HG02623 (cell line): ENCODE results near the gene LRRC51.
A peak's percentile ranks its signal among the peaks of the same experiment; 100 is the strongest.
"Not testable (repeated sequence)": the region's sequence is repeated elsewhere in the genome, so short reads cannot be mapped to it uniquely, and the experiment has no call there.

Source experiments
- ATAC-seq: cut with Tn5 transposase; IDR thresholded peaks from one replicate; pipeline ENCODE4 v1.9.1; 2021; ENCODE audit warnings: moderate library complexity; ENCODE audit not compliant: unreplicated experiment

The LRRC51 gene

DNA sequence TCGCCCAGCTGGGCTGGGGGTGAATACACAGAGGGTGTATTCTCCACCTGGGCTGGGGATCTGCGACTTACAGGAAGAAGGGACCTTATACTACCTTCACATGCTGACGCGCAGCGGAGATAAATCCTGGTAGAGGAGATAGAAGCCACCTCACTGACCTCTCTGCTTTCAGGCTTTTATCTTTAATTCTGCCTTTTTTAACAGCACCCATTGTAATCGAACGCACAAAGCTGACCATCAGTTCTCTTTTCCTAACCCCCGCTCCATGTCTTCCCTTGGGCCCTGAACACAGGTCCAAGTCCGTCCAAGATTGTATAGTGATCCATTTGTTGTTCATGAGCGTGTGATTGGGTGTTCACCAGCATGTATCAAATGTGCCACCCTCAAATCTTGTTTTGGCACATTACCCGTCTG is 23.1 kb downstream of the LRRC51 start:
- no peak for ATAC-seq

DNA sequence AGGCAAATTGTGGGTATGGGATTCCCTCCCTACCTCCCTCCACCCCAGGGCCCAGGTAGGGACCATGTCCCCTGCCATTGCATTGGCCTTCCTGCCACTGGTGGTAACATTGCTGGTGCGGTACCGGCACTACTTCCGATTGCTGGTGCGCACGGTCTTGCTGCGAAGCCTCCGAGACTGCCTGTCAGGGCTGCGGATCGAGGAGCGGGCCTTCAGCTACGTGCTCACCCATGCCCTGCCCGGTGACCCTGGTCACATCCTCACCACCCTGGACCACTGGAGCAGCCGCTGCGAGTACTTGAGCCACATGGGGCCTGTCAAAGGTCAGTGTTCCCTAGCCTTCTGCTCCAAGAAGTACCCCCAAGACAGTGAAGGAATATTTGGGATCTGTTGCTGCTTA is 25.2 kb downstream of the LRRC51 start, which contains the start of gene TOMT:
Gene TOMT, plus strand, starts transcription at position 37 of the 400 bp plus-strand sequence. Its CDS starts 28 bp downstream, at position 65.
- ATAC-seq: no peak

DNA sequence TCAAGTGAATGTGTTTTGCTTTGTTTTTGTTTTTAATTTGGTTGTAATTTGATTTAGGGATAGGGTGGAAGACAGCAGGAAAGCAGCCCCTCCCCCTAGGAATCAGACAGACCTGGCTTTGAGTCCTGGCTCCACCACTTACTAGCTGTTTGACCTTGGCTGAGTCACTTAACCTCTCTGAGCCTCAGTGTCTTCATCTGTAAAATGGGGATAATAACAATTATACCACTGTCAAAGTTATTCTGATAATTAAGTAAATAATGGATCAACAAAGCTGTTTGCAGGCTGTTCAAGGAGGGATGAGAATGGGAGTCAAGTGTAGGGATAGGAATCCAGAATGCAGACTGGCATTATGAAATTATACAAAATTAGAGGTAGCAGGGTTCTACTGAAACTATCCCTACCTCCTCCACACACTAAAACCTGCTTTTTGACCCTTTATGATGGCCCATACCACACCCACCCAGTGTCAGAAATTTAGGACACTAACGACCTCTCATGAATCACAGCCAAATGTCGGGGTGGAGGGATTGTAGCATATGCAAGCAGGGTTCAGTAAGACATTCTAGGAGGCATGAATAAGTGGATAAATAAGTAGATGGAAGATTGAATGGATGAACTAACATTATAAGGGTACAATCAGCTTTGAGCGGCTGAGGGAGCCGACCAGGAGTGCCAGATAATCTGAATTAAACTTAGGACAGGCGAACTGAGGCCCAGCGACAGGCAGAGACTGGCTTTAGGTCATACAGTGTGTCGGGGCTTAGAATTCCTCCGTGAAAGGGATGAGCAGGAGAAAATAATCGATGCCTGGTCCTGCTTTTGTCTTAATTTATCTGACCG is 30.9 kb downstream of the LRRC51 start:
- peak; percentile 1 for ATAC-seq

DNA sequence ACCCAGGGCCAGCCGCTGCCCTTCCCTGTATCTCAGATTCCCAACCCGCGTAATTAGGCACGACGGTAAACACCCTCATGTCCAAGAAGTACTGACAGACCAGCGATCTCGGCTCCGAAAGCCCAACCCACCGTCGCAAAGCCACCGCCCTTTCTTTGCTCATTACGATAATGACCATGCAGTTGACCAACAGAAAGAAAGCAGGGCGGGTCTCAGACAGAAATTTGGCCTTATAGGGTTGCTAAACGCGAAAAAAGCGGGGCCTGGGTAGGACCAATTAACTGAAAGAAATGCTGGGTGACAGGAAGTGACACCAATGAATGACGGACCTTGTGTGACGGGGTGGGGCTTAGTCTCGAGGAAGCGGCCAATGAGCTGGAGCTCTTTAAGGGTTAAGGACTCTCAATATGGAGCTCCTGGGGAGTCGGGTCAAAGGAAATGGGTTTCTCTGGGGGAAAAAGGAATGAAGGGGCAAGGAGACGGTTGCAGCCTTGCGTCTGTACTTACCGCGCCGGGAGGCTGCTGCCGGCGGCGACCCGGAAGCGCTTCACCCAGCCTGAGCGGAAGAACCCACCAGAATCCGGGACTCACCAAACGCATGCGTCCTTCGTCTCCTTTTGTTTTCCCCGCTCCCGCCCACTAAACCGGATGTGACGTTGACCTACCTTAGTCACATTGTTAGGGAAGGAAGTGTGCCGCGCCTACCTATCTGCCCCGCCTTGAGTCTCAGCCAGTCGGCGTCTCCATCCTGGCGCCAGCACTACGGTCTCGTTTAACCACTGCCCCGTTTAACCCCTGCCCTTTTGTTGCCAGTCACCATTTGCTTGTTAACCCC is 31.7 kb downstream of the LRRC51 start, which contains the start of gene ANAPC15:
Gene ANAPC15, minus strand, starts transcription at position 553 of the 835 bp plus-strand sequence. CDS start 1,419 bp downstream, outside the sequence.
- peak; percentile 82 for ATAC-seq

DNA sequence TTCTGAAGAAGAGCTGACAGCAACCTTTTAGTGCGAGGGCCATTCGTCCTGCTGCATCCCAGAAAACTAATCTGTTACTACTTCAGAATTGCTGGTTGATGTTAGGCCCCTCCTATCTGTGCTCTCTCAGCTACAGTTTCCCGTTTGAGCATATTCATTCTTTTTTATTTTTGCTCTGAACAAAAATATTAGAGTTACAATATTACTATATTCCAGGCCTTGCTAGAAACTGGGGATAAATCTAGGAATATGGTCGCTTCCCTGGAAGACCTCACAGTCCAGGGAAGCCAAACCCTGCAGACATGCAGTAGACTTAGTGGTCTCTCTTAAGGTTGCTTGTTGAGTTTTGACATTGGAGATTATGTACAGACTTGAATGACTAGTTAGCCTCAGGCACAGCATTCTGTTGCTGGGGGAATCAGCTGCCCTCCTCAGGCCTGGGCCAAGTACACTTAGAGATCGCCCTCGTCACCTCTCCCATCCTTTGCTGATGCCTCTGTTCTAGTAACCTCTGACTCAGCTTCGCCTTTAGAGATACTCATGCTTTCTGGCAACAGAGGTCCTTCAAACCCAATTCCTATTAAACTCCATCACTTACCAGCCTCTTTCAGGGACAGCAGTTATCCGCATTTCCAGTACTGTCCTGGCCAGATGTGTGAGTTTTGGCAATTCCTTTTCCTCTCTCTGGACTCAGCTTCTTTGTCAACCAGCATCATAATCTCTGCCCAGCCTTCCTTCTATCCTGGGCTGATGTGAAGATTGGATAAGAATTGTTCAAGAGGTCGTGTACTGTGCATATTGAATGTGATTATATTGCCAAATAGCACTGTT is 32.5 kb downstream of the LRRC51 start:
- ATAC-seq: no peak

DNA sequence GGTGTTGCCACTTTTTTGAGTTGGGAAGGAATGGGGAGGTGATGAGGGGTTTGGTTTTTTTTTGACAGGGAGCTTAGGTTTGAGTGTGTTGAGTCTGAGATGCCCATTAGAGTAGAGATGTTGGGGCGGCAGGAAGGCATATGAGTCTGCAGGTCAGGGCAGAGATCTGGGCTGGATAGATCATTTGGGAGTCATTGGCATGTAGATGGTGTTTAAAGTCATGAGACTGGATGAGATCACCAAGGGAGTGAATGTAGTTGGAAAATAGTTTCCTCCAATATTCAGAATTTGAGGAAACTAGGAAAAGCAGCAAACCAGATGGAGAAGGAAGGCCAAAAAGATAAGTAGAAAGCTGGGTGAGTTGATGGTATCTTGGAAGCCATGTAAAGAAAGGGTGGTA is 33.9 kb downstream of the LRRC51 start:
- no peak for ATAC-seq

DNA sequence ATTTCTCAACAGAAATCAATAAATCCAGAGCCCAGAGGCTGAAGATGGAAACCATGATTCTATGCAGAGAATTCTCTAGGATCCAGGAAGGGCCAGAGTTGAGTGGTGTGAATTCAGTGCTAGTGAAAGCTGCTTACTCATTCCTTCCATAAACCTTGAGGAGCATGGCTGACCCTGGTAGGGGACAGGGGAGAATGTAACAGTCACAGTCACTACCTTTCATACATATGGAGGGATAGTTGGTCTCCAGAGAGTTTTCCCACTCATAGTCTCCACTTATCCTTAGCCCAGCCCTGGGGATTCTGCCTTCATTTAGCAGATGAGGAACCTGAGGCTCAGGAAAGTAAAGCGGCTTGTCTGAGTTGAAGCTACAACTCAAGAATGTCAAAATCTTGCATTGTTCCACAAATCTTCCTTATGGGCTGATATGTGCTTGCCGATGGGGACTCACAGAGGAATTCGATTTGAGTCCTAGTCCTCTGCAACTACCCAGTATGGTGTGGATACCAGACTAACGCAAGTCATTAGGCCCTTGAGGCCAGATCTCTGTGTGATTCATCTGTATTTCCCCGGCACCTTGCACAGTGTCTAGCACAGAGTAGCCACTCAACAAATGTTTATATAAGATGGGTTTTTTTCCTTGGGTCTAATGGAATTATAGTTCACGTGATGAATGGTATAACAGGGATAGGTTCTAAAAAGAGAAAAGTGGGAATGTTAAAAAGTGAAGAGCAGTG is 35.5 kb downstream of the LRRC51 start:
- ATAC-seq: no peak

DNA sequence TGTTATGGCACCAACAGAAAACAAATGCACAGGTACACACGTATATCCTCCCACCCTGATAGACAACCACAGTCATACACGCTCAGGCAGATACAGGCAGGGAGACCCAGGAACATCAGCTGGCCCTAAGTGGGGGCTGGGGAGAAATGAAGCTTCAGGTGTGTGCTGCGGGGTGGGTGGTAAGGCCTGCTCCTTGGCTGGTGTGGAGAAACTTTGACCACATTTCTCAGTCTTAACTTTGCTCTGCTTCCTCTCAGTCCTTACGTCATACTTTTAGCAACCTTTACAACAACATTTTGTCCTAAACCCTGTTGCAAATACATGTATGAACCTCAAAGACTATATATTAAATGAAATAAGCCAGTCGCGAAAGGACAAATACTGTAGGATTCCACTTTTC is 38.5 kb downstream of the LRRC51 start:
- ATAC-seq: no peak

DNA sequence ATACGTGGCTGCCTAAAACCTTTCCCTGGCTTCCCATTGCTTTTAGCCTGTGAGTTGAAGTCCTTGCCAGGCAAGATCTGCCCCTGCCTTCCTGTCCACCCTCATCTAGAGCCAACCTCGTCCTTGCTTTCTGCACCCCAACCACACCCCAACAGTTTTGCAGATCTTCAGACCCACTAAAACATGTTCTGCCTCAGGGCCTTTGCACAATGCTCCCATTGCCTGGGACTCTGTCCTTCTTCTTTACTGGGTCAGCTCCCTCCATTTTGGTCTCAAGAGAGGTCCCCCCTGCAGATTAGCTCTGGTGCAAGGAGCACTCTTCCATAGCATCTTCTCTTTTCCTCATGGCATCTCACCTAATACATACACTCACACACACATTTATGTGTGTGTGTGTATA is 40.3 kb downstream of the LRRC51 start:
- ATAC-seq: no peak

DNA sequence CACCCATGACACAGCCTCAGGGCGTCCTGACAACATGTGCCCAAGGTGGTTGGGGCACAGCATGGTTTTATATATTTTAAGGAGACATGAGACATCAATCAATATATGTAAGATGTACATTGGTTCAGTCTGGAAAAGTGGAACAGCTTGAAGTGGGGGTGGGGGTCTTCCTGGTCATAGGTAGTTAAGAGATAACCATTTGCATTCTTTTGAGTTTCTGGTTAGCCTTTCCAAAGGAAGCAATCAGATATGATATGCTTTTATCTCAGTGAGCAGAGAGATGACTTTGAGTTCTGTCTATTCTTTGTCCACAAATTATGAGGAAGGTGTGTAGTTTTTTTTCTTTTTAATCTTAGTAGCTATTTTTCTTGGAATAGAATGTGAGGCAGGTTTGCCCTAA is 42.0 kb downstream of the LRRC51 start:
- no peak for ATAC-seq

DNA sequence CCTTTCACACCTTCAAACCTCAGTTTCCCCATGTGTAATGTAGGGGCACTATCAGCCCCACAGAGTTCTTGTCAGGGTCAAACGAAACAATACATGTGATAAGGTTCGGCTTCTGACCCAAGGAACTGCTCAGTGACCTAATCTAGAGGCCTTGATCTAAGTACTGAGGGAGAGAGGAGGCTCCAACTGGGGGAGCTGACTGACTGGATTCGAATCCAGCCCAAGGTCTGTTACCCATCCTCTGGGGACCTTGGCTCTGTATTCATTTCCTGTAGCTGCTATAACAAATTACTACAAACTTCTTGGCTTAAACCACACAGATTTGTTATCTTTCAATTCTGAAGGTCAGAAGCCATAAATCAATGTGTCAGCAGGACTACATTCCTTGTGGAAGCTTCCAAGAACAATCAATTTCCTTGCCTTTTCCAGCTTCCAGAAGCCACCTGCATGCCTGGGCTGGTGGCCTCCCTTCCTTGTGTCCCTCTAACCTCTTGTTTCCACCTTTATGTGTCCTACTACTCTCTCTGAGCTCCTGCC is 42.5 kb downstream of the LRRC51 start:
- no peak for ATAC-seq

DNA sequence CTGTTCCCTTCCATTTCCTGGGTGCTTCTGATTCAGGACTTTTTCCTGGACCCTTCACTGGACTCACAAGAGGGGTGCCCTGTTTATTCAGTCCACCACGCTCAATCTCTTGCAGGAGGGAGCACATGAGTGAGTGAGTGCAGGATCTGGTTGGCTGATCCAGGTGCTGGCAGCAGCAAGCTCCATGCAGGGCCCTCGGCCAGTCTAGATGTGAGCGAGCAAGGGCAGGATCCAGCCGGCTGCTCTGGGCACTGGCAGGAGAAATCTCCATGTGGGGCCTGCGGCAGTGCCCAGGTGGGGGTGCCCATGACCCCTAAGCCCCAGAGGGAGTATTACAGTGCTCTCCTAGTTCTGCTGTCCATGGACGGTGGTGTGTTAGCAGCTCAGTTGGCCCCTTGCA is 43.4 kb downstream of the LRRC51 start:
- no peak for ATAC-seq

DNA sequence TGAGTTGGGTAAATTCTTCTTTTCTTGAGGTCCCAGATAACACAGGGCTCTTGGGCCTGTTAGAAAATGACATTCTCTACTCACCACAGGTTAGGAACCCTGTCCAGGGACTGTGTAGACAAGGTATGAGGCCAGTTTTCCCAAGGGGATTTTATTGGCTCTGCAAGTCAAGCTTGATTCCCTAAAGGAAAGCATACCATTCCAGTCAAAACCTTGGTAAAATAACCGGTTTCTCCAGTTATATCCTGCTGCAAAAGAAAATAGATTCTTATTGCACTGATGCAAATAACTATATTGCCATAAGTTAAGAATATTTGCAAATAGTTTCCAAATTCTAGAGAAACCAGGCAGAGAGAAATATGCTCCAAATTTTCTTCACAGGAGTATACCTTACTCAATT is 45.3 kb downstream of the LRRC51 start:
- no peak for ATAC-seq

DNA sequence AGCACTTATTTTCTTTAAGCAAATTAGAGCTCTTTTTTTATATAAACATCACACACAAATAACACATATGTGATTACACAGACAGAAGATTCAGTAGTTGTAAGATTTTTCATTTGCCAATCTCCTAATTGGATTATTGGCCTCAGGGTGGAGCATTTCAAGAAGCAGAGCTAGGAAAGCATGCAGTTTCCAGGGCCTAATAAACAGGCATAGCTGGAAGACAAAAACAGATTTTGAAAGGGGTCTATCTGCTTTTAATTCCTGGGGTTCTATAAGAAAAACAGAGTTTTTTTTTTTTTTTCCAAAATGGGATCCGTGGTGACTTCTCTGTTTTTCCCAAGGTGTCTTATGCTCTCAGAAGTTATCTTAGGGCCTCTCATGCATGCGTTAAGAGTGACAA is 47.3 kb downstream of the LRRC51 start:
- ATAC-seq: no peak

DNA sequence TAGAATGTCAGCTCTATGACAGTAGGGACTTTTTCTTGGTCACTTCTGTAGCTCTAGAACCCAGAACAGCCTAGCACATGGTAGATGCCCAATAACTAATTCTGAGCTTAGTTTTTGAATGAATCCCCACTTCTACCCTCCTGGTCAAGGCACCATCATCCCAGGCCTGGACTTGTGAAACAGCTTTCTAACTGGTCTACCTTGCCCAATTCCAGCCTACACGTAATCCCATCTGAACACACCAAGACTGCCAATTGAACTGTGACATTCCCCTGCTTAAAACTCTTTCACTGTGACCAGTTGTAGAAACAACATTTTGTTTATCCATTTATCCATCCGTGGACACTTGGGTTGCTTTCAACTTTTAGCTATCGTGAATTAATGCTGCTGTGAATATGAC is 48.7 kb downstream of the LRRC51 start:
- ATAC-seq: no peak

DNA sequence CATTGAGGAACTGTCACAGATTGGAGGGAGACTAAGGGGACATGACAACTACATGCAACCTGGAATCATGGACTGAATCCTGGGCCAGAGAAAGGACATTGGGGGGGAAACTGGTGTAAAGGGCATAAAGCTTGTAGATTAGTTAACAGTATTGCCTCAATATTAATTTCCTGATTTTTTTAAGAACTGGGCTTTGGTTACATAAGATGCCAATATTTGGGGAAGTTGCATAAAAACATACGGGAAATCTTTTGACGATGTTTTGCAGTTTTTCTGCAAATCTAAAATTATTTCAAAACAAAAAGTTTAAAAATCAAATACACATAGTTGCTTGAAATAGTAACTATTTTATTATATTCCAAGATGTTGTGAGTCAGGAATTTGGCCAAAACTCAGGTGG is 52.0 kb downstream of the LRRC51 start:
- ATAC-seq: no peak

DNA sequence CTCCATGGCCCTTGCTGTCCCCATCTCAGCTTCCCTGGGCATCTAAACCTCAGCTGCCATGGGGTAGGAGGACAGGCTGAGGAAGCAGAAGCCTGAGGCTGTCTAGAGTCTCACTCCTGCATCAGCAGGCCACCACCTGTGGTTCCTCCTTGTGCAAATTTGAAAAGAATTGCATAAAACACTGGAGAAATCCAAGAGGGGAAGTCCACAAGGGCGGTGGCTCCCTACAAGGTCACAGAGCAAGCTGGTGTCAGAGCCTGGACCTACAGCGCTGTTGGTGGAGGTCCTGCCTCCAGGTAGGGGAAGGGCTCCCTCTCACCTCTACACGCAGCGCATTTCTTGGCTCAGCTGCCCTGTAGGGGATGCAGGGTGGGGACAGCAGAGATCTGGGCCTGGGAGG is 54.8 kb downstream of the LRRC51 start, which contains the start of gene FOLR3:
Gene FOLR3, plus strand, starts transcription at position 253 of the 400 bp plus-strand sequence. CDS start 228 bp downstream, outside the sequence.
- not testable (repeated sequence) for ATAC-seq

DNA sequence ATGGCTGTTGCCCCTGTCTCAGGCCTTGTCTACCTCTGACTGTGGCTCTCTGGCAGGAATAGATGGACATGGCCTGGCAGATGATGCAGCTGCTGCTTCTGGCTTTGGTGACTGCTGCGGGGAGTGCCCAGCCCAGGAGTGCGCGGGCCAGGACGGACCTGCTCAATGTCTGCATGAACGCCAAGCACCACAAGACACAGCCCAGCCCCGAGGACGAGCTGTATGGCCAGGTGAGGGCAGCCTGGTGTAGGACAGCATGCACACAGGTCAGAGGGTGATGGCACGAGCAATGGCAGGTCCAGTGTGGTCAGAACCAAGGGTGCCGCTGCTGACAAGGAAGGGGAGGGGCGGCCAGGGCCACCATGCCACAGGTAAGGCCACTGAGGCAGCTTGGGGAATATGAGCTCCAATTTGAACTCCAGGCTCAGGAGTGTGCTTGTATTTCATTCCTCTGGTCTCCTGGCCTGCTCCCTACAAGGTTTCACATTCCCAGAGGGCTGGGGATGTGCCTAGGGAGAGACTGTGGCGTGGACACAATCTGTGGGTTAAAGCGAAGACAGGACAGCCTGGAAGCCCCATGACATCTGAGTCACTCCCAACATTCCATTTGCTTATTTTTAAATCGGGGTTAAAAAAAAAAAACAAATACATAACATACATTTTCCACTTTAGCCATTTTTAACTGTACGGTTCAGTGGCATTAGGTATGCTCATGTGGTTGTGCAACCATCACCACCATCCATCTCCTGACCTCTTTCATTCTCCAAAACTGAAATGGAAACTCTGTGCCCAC is 55.4 kb downstream of the LRRC51 start:
- ATAC-seq: no peak

DNA sequence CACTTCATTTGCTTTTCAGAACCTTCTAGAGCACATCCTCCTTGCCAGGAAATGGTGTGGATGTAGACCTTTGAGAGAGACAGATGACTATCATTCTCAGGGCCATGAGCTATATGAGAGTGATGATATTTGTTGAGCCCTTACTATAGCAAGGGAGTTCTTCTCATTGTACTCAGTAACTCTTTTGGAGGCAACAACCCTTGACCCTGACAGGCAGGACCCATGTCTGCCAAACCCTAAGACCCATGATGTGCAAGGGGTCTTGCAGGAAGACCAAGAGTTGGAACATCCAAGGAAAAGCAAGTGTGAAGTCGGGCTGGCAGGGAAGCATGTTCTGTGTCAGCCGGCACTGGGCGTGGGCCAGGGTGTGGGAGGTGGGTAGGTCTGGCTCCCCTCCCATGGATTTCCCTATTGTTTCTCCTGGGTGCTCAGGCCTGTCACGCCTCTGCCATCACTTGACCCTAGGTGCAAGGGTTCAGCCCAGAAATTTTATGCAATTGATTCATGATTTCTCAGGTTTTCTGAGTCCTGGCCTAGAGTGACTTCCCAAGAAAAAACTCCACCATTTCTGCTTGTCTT is 56.1 kb downstream of the LRRC51 start:
- ATAC-seq: no peak
